GM06990 (cell line): Measurements from ENCODE around the gene ZBED6.

ENCODE experiments used
- DNase-seq: peaks from one replicate; pipeline ENCODE4 v3.0.0-alpha.2; 2011; ENCODE audit not compliant: insufficient read length; ENCODE audit errors: extremely low read depth
- H3K27me3 ChIP-seq: replicated peaks from 2 replicates; pipeline ENCODE4 v1.6.0; 2011; ENCODE audit warnings: low read length; ENCODE audit not compliant: control insufficient read depth, insufficient read depth
- H3K36me3 ChIP-seq: 2 replicates; pipeline ENCODE4 v1.5.1; 2011; ENCODE audit warnings: low read length; ENCODE audit not compliant: control insufficient read depth, insufficient read depth
- H3K4me3 ChIP-seq: replicated peaks from 2 replicates; pipeline ENCODE4 v1.5.1; 2011; ENCODE audit warnings: low read depth, mild to moderate bottlenecking, control low read depth, low read length
- TF ChIP-seq, protein P1 (sequence below): IDR thresholded peaks from 2 replicates; pipeline ENCODE4 v1.5.1; 2011; ENCODE audit warnings: low read length, control low read depth, mild to moderate bottlenecking, inconsistent platforms; ENCODE audit not compliant: insufficient read depth, poor library complexity, severe bottlenecking

Gene ZBED6

DNA sequence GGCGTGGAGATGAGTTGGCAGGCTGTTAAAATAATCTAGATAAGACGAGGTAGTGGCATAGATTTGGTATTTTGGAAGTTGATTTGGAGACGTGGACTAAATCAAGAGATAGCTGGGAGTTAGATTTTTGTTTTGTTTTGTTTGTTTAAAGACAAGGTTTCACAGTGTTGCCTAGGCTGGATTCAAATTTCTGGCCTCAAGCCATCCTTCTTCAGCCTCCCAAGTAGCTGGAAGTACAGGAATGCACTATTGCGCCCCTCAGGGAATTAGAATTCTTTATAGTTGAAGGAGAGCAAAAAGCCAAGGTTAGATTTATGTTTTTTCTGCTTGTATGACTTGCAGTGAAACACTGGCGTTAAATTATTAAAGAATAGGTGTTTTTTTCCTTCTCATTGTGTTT, 43.7 kb downstream of the ZBED6 start:
- TF ChIP-seq, protein P1, sequence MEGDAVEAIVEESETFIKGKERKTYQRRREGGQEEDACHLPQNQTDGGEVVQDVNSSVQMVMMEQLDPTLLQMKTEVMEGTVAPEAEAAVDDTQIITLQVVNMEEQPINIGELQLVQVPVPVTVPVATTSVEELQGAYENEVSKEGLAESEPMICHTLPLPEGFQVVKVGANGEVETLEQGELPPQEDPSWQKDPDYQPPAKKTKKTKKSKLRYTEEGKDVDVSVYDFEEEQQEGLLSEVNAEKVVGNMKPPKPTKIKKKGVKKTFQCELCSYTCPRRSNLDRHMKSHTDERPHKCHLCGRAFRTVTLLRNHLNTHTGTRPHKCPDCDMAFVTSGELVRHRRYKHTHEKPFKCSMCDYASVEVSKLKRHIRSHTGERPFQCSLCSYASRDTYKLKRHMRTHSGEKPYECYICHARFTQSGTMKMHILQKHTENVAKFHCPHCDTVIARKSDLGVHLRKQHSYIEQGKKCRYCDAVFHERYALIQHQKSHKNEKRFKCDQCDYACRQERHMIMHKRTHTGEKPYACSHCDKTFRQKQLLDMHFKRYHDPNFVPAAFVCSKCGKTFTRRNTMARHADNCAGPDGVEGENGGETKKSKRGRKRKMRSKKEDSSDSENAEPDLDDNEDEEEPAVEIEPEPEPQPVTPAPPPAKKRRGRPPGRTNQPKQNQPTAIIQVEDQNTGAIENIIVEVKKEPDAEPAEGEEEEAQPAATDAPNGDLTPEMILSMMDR: no peak
- Histone ChIP-seq H3K4me3 (no peak overlapping the region), H3K27me3 (no peaks in the 10 kb centered on the region), H3K36me3 (peaks cover 9% of the 10 kb centered on the region)
- DNase-seq: no peak

DNA sequence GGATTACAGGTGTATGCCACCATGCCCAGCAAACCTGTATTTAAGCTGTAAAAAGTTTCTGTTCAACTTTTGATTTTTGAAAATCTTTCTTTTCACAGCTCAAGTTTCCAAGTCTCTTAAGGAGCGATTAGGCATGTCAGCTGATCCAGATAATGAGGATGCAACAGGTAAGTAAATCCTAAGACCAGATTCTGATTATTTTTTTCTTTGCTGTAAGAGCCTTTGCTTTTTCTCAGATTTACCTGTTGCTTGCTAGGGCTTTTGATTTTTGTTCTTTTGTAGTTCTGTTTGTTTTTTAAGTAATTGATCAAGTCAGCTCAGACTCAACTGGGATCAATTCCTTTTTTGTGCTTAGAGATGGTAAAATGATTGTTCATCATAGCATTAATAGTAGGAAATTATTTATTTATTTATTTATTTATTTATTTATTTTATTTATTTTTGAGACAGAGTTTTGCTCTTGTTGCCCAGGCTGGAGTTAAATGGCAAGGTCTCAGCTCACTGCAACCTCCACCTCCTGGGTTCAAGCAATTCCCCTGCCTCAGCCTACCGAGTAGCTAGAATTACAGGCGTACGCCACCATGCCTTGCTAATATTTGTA, 44.9 kb downstream of the ZBED6 start:
- TF ChIP-seq, protein P1: no peak
- Histone ChIP-seq H3K4me3 (no peak overlapping the region), H3K36me3 (peaks cover 9% of the 10 kb centered on the region), H3K27me3 (no peaks in the 10 kb centered on the region)
- DNase-seq: no peak

DNA sequence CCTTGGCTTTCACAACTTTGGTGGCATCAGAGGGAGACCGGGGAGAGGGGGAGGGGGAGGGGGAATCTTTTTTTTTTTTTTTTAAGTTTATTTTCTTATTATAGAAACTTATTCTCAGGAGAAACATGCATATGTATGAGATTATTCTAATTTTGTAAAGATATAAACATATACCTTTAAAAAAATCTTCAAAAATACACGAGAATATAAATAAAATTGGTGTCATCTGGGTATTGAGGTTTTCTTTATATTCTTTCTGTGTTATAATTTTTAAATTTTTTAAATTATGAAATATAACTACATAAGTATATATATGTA, 47.1 kb downstream of the ZBED6 start:
- no peak for DNase-seq
- Histone ChIP-seq H3K4me3 (no peak overlapping the region), H3K36me3 (peaks cover 13% of the 10 kb centered on the region), H3K27me3 (no peaks in the 10 kb centered on the region)
- TF ChIP-seq, protein P1: no peak

DNA sequence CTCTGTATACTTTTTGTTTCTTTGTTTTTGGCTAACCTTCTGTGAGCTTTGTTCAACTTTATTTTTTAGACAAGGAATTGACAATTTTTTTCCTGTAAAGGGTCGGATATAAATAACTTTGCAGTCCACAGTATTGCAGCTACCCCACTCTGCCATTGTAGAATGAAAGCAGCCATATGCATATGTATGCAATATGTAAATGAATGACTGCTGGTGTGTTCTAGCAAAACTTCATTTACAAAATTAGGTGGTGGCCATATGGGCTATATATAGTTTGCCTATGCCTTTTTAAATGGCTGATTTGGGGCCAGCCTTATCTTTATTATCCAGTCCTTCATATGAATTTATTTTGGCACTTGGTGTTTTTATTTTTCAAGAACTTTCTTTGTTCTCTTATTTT, 48.0 kb downstream of the ZBED6 start:
- Histone ChIP-seq H3K36me3 (peaks cover 10% of the 10 kb centered on the region), H3K27me3 (no peaks in the 10 kb centered on the region), H3K4me3 (no peak overlapping the region)
- TF ChIP-seq, protein P1: no peak
- no peak for DNase-seq
